Skeletal muscle satellite cell (primary cell): Measurements from ENCODE around the gene ACSF3.
A peak's percentile ranks its signal among the peaks of the same experiment; 100 is the strongest.

Source experiments
- H3K27me3 ChIP-seq: 2 replicates; pipeline ENCODE4 v1.7.0; 2013; ENCODE audit warnings: low read length; ENCODE audit not compliant: control insufficient read depth, insufficient read depth
- H3K36me3 ChIP-seq: 2 replicates; pipeline ENCODE4 v1.7.0; 2013; ENCODE audit warnings: mild to moderate bottlenecking, control low read depth, low read length; ENCODE audit not compliant: insufficient read depth
- H3K4me1 ChIP-seq: 2 replicates; pipeline ENCODE4 v1.7.0; 2013; ENCODE audit warnings: low read length; ENCODE audit not compliant: control insufficient read depth, insufficient read depth
- H3K4me2 ChIP-seq: 2 replicates; pipeline ENCODE4 v1.7.0; 2013; ENCODE audit warnings: mild to moderate bottlenecking, low read length
- H3K4me3 ChIP-seq: 2 replicates; pipeline ENCODE4 v1.7.0; 2013; ENCODE audit warnings: low read length
- H3K9ac ChIP-seq: 2 replicates; pipeline ENCODE4 v1.7.0; 2013; ENCODE audit warnings: mild to moderate bottlenecking, low read depth, low read length, moderate library complexity
- H3K9me3 ChIP-seq: replicated peaks from 2 replicates; pipeline ENCODE4 v1.7.0; 2013; ENCODE audit warnings: mild to moderate bottlenecking, control low read depth, low read length

Gene ACSF3

GRCh38 chr16:89078172-89078571 lies 15.5 kb upstream of the ACSF3 start:
- Histone ChIP-seq H3K4me1 (no peaks in the 10 kb centered on the region), H3K36me3 (no peaks in the 10 kb centered on the region), H3K4me2 (no peak overlapping the region), H3K4me3 (no peak overlapping the region), H3K9me3 (peaks cover 8% of the 10 kb centered on the region), H3K9ac (no peak overlapping the region), H3K27me3 (peaks cover 25% of the 10 kb centered on the region)

GRCh38 chr16:89079434-89079980 lies 14.1 kb upstream of the ACSF3 start:
- peaks cover 2% of the 10 kb centered on the region for H3K4me1 ChIP-seq
- H3K4me2 ChIP-seq = no peak overlapping the region
- peaks cover 28% of the 10 kb centered on the region for H3K27me3 ChIP-seq
- no peak overlapping the region for H3K4me3 ChIP-seq
- H3K36me3 ChIP-seq = no peaks in the 10 kb centered on the region
- peaks cover 5% of the 10 kb centered on the region for H3K9me3 ChIP-seq
- no peak overlapping the region for H3K9ac ChIP-seq

GRCh38 chr16:89080196-89080853 lies 13.3 kb upstream of the ACSF3 start:
- H3K4me3 ChIP-seq = no peak overlapping the region
- H3K4me1 ChIP-seq = peaks cover 10% of the 10 kb centered on the region
- H3K36me3 ChIP-seq = no peaks in the 10 kb centered on the region
- peaks cover 36% of the 10 kb centered on the region for H3K27me3 ChIP-seq
- no peak overlapping the region for H3K4me2 ChIP-seq
- H3K9me3 ChIP-seq = peaks cover 4% of the 10 kb centered on the region
- no peak overlapping the region for H3K9ac ChIP-seq

GRCh38 chr16:89081556-89081955 lies 12.1 kb upstream of the ACSF3 start:
- Histone ChIP-seq H3K4me1 (peaks cover 10% of the 10 kb centered on the region), H3K27me3 (peaks cover 48% of the 10 kb centered on the region), H3K4me2 (no peak overlapping the region), H3K9ac (no peak overlapping the region), H3K4me3 (no peak overlapping the region), H3K36me3 (no peaks in the 10 kb centered on the region), H3K9me3 (no peaks in the 10 kb centered on the region)

- Histone ChIP-seq H3K9me3 (no peaks in the 10 kb centered on the region), H3K4me1 (peaks cover 10% of the 10 kb centered on the region), H3K36me3 (no peaks in the 10 kb centered on the region), H3K4me2 (peak overlapping the region; percentile 22), H3K27me3 (peaks cover 67% of the 10 kb centered on the region), H3K9ac (no peak overlapping the region), H3K4me3 (peak overlapping the region; percentile 29)
These were observed 9.2 kb upstream of the ACSF3 start for GRCh38 chr16:89084411-89084810.

- Histone ChIP-seq H3K9me3 (no peaks in the 10 kb centered on the region), H3K27me3 (peaks cover 67% of the 10 kb centered on the region), H3K9ac (no peak overlapping the region), H3K36me3 (no peaks in the 10 kb centered on the region), H3K4me2 (peak overlapping the region; percentile 22), H3K4me3 (peak overlapping the region; percentile 29), H3K4me1 (peaks cover 10% of the 10 kb centered on the region)
These were observed 8.6 kb upstream of the ACSF3 start for GRCh38 chr16:89084814-89085612.

GRCh38 chr16:89085755-89086154 lies 7.9 kb upstream of the ACSF3 start:
- H3K4me1 ChIP-seq = peaks cover 10% of the 10 kb centered on the region
- H3K27me3 ChIP-seq = peaks cover 67% of the 10 kb centered on the region
- no peaks in the 10 kb centered on the region for H3K9me3 ChIP-seq
- no peak overlapping the region for H3K4me2 ChIP-seq
- no peak overlapping the region for H3K4me3 ChIP-seq
- H3K9ac ChIP-seq = no peak overlapping the region
- H3K36me3 ChIP-seq = no peaks in the 10 kb centered on the region

- peaks cover 76% of the 10 kb centered on the region for H3K27me3 ChIP-seq
- H3K9ac ChIP-seq = no peak overlapping the region
- no peaks in the 10 kb centered on the region for H3K9me3 ChIP-seq
- no peak overlapping the region for H3K4me3 ChIP-seq
- no peak overlapping the region for H3K4me2 ChIP-seq
- H3K36me3 ChIP-seq = no peaks in the 10 kb centered on the region
- H3K4me1 ChIP-seq = peaks cover 10% of the 10 kb centered on the region
These were observed 5.6 kb upstream of the ACSF3 start for GRCh38 chr16:89087922-89088497.

GRCh38 chr16:89089120-89089519 lies 4.5 kb upstream of the ACSF3 start:
- Histone ChIP-seq H3K9me3 (no peaks in the 10 kb centered on the region), H3K27me3 (peaks cover 76% of the 10 kb centered on the region), H3K4me1 (peaks cover 10% of the 10 kb centered on the region), H3K36me3 (no peaks in the 10 kb centered on the region), H3K4me2 (no peak overlapping the region), H3K4me3 (no peak overlapping the region), H3K9ac (no peak overlapping the region)

GRCh38 chr16:89090182-89090630 lies 3.4 kb upstream of the ACSF3 start:
- Histone ChIP-seq H3K36me3 (no peaks in the 10 kb centered on the region), H3K27me3 (peaks cover 66% of the 10 kb centered on the region), H3K4me2 (no peak overlapping the region), H3K4me3 (no peak overlapping the region), H3K9ac (no peak overlapping the region), H3K4me1 (peaks cover 9% of the 10 kb centered on the region), H3K9me3 (no peaks in the 10 kb centered on the region)

- Histone ChIP-seq H3K27me3 (peaks cover 60% of the 10 kb centered on the region), H3K4me3 (no peak overlapping the region), H3K9me3 (no peaks in the 10 kb centered on the region), H3K4me1 (peaks cover 8% of the 10 kb centered on the region), H3K36me3 (no peaks in the 10 kb centered on the region), H3K4me2 (no peak overlapping the region), H3K9ac (no peak overlapping the region)
These were observed 2.8 kb upstream of the ACSF3 start for GRCh38 chr16:89090669-89091426.
